Adrenal gland (tissue), 5 donors: ENCODE results near the gene TBC1D22A.

Source experiments
- CTCF ChIP-seq, 6 experiments: fragments of 450-650 bp in 4 of 6; fragments of 200-600 bp in 2 of 6; sonication (generic) in 1 of 6; IDR thresholded peaks; 1 replicate in 5 of 6; 2 replicates in 1 of 6; pipeline versions ENCODE4 v1.5.1 to v1.8.0; 2016 to 2021; ENCODE audit warnings: antibody characterized with exemption in 6 of 6, mild to moderate bottlenecking in 2 of 6, moderate library complexity in 1 of 6
- POLR2A ChIP-seq, 2 donors: fragments of 450-650 bp; IDR thresholded peaks; one replicate each; pipeline ENCODE4 v1.6.1; 2017; ENCODE audit warnings: antibody characterized with exemption in 2 of 2, mild to moderate bottlenecking in 2 of 2, moderate library complexity in 1 of 2
- donor health status: DM: no; HTN: no; CAD: no.

- no peak for TF ChIP-seq CTCF (IDR thresholded peaks at IDR 0.05)
- no peak for TF ChIP-seq POLR2A (IDR thresholded peaks at IDR 0.05)
These were observed 278.2 kb downstream of the TBC1D22A start for GRCh38 chr22:47040486-47041270.
